Measurements from ENCODE around the gene FLG2.
"Not testable (repeated sequence)": the region's sequence is repeated elsewhere in the genome, so short reads cannot be mapped to it uniquely, and the experiment has no call there.

FLG2 gene

DNA sequence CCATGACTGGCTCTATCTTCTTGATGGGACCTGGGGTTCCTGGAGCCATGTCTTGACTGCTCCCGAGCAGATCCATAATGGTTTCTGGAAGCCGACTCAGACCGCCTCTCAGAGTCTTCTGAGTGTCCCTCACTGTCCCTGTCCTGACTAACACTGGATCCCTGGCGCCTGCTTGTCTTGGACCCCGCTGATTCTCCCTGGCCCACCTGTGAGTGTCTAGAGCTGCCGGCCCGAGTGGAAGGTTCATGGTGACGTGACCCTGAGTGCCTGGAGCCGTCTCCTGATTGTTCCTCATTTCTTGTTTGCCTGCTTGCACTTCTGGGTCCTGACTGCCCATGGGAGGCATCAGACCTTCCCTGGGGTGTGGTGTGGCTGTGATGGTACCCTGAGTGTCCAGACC, 49.9 kb downstream of the FLG2 start:
- DNase-seq: no peak

DNA sequence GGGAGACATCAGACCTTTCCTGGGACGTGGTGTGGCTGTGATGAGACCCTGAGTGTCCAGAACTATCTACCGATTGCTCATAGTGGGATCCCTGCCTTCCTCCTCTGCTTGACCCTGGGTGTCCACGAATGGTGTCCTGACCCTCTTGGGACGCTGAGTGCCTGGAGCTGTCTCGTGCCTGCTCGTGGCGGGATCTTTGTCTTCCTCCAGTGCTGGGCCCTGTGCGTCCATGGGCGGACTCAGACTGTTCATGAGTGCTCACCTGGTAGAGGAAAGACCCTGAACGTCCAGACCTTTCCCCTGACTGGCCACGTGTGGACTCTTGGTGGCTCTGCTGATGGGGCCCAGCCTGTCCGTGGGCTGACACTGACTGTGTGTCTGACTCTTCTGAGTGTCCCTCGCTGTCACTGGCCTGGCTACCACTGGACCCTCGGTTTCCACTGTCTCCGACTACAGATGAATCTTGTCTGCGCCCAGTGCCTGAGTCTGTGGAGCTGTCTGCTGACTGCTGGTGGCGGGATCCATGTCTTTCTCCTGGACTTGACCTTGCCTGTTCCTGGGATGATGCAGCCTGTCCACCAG, 50.4 kb downstream of the FLG2 start:
- DNase-seq: not testable (repeated sequence)

DNA sequence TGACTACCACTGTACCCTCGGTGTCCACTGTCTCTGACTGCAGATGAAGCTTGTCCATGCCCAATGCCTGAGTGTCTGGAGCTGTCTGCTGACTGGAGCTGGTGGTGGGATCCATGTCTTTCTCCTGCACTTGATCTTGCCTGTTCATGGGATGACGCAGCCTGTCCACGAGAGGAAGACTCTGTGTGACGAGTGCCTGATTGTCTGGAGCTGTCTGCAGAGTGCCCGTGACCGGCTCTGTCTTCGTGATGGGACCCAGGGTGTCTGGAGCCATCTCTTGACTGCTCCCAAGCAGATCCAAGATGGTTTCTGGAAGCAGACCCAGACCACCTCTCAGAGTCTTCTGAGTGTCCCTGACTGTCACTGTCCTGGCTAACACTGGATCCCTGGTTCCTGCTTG, 51.0 kb downstream of the FLG2 start:
- not testable (repeated sequence) for DNase-seq

DNA sequence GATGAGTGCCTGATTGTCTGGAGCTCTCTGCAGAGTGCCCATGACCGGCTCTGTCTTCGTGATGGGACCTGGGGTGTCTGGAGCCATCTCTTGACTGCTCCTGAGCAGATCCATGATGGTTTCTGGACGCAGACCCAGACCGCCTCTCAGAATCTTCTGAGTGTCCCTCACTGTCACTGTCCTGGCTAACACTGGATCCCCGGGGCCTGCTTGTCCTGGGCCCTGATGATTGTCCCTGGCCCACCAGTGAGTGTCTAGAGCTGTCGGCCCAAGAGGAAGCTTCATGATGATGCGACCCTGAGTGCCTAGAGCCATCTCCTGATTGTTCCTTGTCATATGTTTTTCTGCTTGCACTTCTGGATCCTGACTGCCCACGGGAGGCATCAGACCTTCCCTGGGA, 51.8 kb downstream of the FLG2 start:
- not testable (repeated sequence) for DNase-seq

DNA sequence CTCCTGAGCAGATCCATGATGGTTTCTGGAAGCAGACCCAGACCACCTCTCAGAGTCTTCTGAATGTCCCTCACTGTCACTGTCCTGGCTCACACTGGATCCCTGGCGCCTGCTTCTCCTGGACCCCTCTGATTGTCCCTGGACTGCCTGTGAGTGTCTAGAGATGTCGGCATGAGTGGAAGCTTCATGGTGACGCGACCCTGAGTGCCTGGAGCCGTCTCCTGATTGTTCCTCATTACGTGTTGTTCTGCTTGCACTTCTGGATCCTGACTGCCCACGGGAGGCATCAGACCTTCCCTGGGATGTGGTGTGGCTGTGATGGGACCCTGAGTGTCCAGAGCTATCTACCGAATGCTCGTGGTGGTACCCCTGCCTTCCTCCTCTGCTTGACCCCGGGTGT, 53.7 kb downstream of the FLG2 start:
- DNase-seq: not testable (repeated sequence)

DNA sequence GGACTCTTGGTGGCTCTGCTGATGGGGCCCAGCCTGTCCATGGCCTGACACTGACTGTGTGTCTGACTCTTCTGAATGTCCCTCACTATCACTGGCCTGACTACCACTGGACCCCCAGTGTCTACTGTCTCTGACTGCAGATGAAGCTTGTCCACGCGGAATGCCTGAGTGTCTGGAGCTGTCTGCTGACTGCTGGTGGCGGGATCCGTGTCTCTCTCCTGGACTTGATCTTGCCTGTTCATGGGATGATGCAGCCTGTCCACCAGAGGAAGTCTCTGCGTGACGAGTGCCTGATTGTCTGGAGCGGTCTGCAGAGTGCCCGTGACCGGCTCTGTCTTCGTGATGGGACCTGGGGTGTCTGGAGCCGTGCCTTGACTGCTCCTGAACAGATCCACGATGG, 55.0 kb downstream of the FLG2 start:
- DNase-seq: not testable (repeated sequence)

DNA sequence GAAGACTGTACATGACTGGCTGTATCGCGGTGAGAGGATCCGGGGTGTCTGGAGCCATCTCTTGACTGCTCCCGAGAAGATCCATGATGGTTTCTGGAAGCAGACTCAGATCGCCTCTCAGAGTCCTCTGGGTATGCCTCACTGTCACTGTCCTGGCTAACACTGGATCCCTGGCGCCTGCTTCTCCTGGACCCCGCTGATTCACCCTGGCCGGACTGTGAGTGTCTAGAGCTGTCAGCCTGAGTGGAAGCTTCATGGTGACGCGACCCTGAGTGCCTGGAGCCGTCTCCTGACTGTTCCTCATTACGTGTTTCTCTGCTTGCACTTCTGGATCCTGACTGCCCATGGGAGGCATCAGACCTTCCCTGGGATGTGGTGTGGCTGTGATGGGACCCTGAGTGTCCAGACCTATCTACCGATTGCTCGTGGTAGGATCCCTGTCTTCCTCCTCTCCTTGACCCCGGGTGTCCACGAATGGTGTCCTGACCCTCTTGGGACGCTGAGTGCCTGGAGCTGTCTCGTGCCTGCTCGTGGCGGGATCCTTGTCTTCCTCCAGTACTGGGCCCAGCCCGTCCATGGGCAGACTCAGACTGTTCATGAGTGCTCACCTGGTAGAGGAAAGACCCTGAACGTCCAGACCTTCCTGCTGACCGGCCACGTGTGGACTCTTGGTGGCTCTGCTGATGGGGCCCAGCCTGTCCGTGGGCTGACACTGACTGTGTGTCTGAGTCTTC, 56.5 kb downstream of the FLG2 start:
- not testable (repeated sequence) for DNase-seq

Data from KG1 (cell line).